HCT116 (cell line): ENCODE data around the gene SEPTIN11. TPM values are rescaled to one million over a fixed set of nuclear protein-coding genes. Genes with fewer than 3 reads are reported as not detected.

Experiments used
- ATAC-seq: fragments of 200-7000 bp; cut with Tn5 transposase; 2 replicates; pipeline ENCODE4 v1.9.1; 2020; ENCODE audit warnings: mild to moderate bottlenecking, moderate library complexity
- BruUV-seq: library from RNA; stranded (reverse); fragments of 400-500 nt; replicated peaks from 2 replicates; lab custom pipeline; 2021; lab: Mats Ljungman, UMichigan
- CTCF ChIA-PET: fragments of 300-600 bp; sonication (Branson Sonifier 250); formaldehyde crosslinking; loops from one replicate; lab custom pipeline; 2021; ENCODE audit warnings: antibody characterized with exemption; lab: Charles Lee
- POLR2A ChIA-PET: fragments of 300-600, 350-600 bp; sonication (Branson Sonifier 250); formaldehyde crosslinking; loops from one replicate; lab custom pipeline; 2021; ENCODE audit warnings: antibody characterized with exemption; lab: Charles Lee
- RAD21 ChIA-PET, 2 experiments: fragments of 300-600 bp; sonication (Branson Sonifier 250); formaldehyde crosslinking; loops; one replicate each; lab custom pipeline; 2023; ENCODE audit warnings: low total read pairs in 2 of 2; ENCODE audit not compliant: uncharacterized antibody in 2 of 2, unreplicated experiment in 2 of 2, low non-redundant PET in 1 of 2; lab: Charles Lee
- DNase-seq: peaks from one replicate; pipeline ENCODE4 v3.0.0-alpha.2; 2010; ENCODE audit warnings: low read depth, low spot score
- H2AFZ ChIP-seq: fragments of 200-600 bp; shearing (Covaris generic), sonication (generic); 2 replicates; pipeline ENCODE4 v1.6.1; 2017; ENCODE audit warnings: low read depth, mixed run types, mixed read lengths, antibody characterized with exemption, low read length; ENCODE audit not compliant: poor library complexity, severe bottlenecking
- H3K27ac ChIP-seq: 2 replicates; pipeline ENCODE4 v1.5.1; 2012; ENCODE audit warnings: low read depth, low read length
- H3K27me3 ChIP-seq: fragments of 200-600 bp; sonication (generic); 2 replicates; pipeline ENCODE4 v1.6.1; 2016; ENCODE audit warnings: mixed run types, low read length, mixed read lengths; ENCODE audit not compliant: insufficient read depth
- H3K36me3 ChIP-seq, 2 experiments: fragments of 200-500 bp in 1 of 2; fragments of 200-600 bp in 1 of 2; sonication (Bioruptor generic) in 1 of 2; sonication (generic) in 1 of 2; 2 replicates each; pipeline versions ENCODE4 v1.5.1 to v1.6.1; 2014 to 2016; ENCODE audit warnings: low read length in 2 of 2, inconsistent platforms in 1 of 2, mixed read lengths in 1 of 2, mixed run types in 1 of 2; ENCODE audit not compliant: insufficient read depth in 2 of 2, control insufficient read depth in 1 of 2
- H3K4me1 ChIP-seq, 2 experiments: fragments of 200-600 bp in 1 of 2; sonication (generic) in 1 of 2; 2 replicates each; pipeline versions ENCODE4 v1.5.1 to v1.6.1; 2012 to 2017; ENCODE audit warnings: low read length in 2 of 2, inconsistent platforms in 1 of 2, mild to moderate bottlenecking in 1 of 2, mixed read lengths in 1 of 2, mixed run types in 1 of 2, moderate library complexity in 1 of 2; ENCODE audit not compliant: insufficient read depth in 2 of 2, control insufficient read depth in 1 of 2
- H3K4me2 ChIP-seq: fragments of 200-600 bp; sonication (generic); 2 replicates; pipeline ENCODE4 v1.6.1; 2017; ENCODE audit warnings: mixed run types, low read length, mixed read lengths
- H3K4me3 ChIP-seq, 2 experiments: fragments of 200-600 bp in 1 of 2; sonication (generic) in 1 of 2; replicated peaks in 1 of 2; 2 replicates each; pipeline ENCODE4 v1.5.1; 2011 to 2016; ENCODE audit warnings: low read length in 2 of 2, control low read depth in 1 of 2, low read depth in 1 of 2, mild to moderate bottlenecking in 1 of 2, mixed read lengths in 1 of 2, mixed run types in 1 of 2
- H3K79me2 ChIP-seq: fragments of 200-600 bp; sonication (generic); 2 replicates; pipeline ENCODE4 v1.6.1; 2017; ENCODE audit warnings: mild to moderate bottlenecking, mixed run types, low read length, moderate library complexity, mixed read lengths; ENCODE audit not compliant: insufficient read depth
- H3K9ac ChIP-seq: fragments of 200-600 bp; sonication (generic); 2 replicates; pipeline ENCODE4 v1.6.1; 2016; ENCODE audit warnings: low read length, mixed read lengths
- H3K9me2 ChIP-seq: fragments of 200-600 bp; sonication (generic), shearing (Covaris generic); 2 replicates; pipeline ENCODE4 v1.6.1; 2017; ENCODE audit warnings: mixed run types, mild to moderate bottlenecking, moderate library complexity; ENCODE audit not compliant: insufficient read depth
- H3K9me3 ChIP-seq, 2 experiments: fragments of 200-500 bp in 1 of 2; fragments of 200-600 bp in 1 of 2; sonication (Bioruptor generic) in 1 of 2; sonication (generic) in 1 of 2; 2 replicates each; pipeline ENCODE4 v1.6.1; 2014 to 2017; ENCODE audit warnings: low read length in 2 of 2, mixed read lengths in 2 of 2, inconsistent platforms in 1 of 2, low read depth in 1 of 2, mild to moderate bottlenecking in 1 of 2, mixed run types in 1 of 2, moderate library complexity in 1 of 2; ENCODE audit not compliant: control insufficient read depth in 1 of 2, insufficient read depth in 1 of 2
- H4K20me1 ChIP-seq: fragments of 200-600 bp; sonication (generic), shearing (Covaris generic); 2 replicates; pipeline ENCODE4 v1.6.1; 2017; ENCODE audit warnings: mixed run types, mild to moderate bottlenecking, moderate library complexity; ENCODE audit not compliant: insufficient read depth
- CBX3 ChIP-seq: IDR thresholded peaks from 2 replicates; pipeline ENCODE4 v1.6.1; 2012; ENCODE audit warnings: low read depth
- CEBPB ChIP-seq: IDR thresholded peaks from 2 replicates; pipeline ENCODE4 v1.6.1; 2012; ENCODE audit warnings: low read depth
- CTCF ChIP-seq, 3 experiments: fragments of 200-600 bp in 1 of 3; sonication (generic) in 1 of 3; IDR thresholded peaks in 2 of 3; conservative IDR thresholded peaks in 1 of 3; 2 replicates each; pipeline ENCODE4 v1.5.1; 2012 to 2017; ENCODE audit warnings: low read depth in 2 of 3, low read length in 2 of 3, antibody characterized with exemption in 1 of 3, borderline replicate concordance in 1 of 3, control low read depth in 1 of 3, mild to moderate bottlenecking in 1 of 3, mixed read lengths in 1 of 3, mixed run types in 1 of 3, moderate library complexity in 1 of 3; ENCODE audit not compliant: insufficient read depth in 1 of 3
- EGR1 ChIP-seq: IDR thresholded peaks from 2 replicates; pipeline ENCODE4 v1.6.1; 2012; ENCODE audit warnings: low read depth
- ELF1 ChIP-seq: IDR thresholded peaks from 2 replicates; pipeline ENCODE4 v1.6.1; 2012; ENCODE audit warnings: low read depth, borderline replicate concordance
- EZH2 ChIP-seq: fragments of 200-600 bp; sonication (generic); IDR thresholded peaks from 2 replicates; pipeline ENCODE4 v1.6.1; 2017; ENCODE audit warnings: antibody characterized with exemption, mixed run types
- FOSL1 ChIP-seq: IDR thresholded peaks from 2 replicates; pipeline ENCODE4 v1.6.1; 2012; ENCODE audit warnings: low read depth
- JUND ChIP-seq: IDR thresholded peaks from 2 replicates; pipeline ENCODE4 v1.6.1; 2012
- MAX ChIP-seq: IDR thresholded peaks from 2 replicates; pipeline ENCODE4 v1.6.1; 2012
- POLR2A ChIP-seq: IDR thresholded peaks from 2 replicates; pipeline ENCODE4 v1.7.0; 2011; ENCODE audit warnings: borderline replicate concordance; ENCODE audit not compliant: insufficient read depth, insufficient read length; ENCODE audit errors: extremely low read depth
- POLR2AphosphoS5 ChIP-seq: IDR thresholded peaks from 2 replicates; pipeline ENCODE4 v1.6.1; 2011; ENCODE audit warnings: mild to moderate bottlenecking, low read depth, low read length, moderate library complexity
- RAD21 ChIP-seq: IDR thresholded peaks from 2 replicates; pipeline ENCODE4 v1.6.1; 2012; ENCODE audit warnings: low read depth, mild to moderate bottlenecking
- SP1 ChIP-seq: IDR thresholded peaks from 2 replicates; pipeline ENCODE4 v1.6.1; 2012; ENCODE audit warnings: low read depth
- SRF ChIP-seq: IDR thresholded peaks from 2 replicates; pipeline ENCODE4 v1.6.1; 2012; ENCODE audit warnings: low read depth
- TCF7L2 ChIP-seq: IDR thresholded peaks from 2 replicates; pipeline ENCODE4 v1.7.0; 2011; ENCODE audit warnings: borderline replicate concordance, inconsistent platforms; ENCODE audit not compliant: insufficient read depth, insufficient read length; ENCODE audit errors: extremely low read depth
- YY1 ChIP-seq: IDR thresholded peaks from 2 replicates; pipeline ENCODE4 v1.6.1; 2011; ENCODE audit warnings: low read length, low read depth, moderate library complexity, mild to moderate bottlenecking; ENCODE audit not compliant: insufficient replicate concordance; ENCODE audit errors: extremely low read depth
- ZFX ChIP-seq: fragments of 450-650 bp; IDR thresholded peaks from 2 replicates; pipeline ENCODE4 v1.6.1; 2017
- intact Hi-C: fragments of 100-400 bp; cut with micrococcal nuclease; formaldehyde crosslinking; loops from 2 replicates; pipeline ENCODE4 v1.10.0; 2022
- total RNA-seq: library from RNA; stranded (reverse); gene quantifications from one replicate; pipeline ENCODE4 v1.2.1, GENCODE V29; 2021; ENCODE audit not compliant: unreplicated experiment

SEPTIN11 gene
- total RNA-seq, 1 experiment from 2014 or later: 94.4 TPM

GRCh38 chr4:76947369-76947768, 2.2 kb upstream of the SEPTIN11 start:
- Histone ChIP-seq H3K36me3 (no peaks in the 10 kb centered on the region), H3K9me2 (no peaks in the 10 kb centered on the region), H3K9ac (no peak overlapping the region), H3K4me1 (peaks cover 15 to 22% of the 10 kb centered on the region in 2 experiments; a peak in 3 of 4 replicates), H3K4me3 (no peak overlapping the region), H2AFZ (no peak overlapping the region), H4K20me1 (no peaks in the 10 kb centered on the region), H3K27ac (no peak overlapping the region), H3K27me3 (no peaks in the 10 kb centered on the region), H3K9me3 (no peaks in the 10 kb centered on the region), H3K4me2 (no peak overlapping the region), H3K79me2 (peaks cover 37% of the 10 kb centered on the region)
- no TSS peak for BruUV-seq
- CTCF ChIA-PET: no interaction called here
- intact Hi-C loops: loop anchor here (5.0 to 10.0 kb wide), 2 partner anchors 50 to 163 kb away; partner anchors contain the start of gene SOWAHB
- POLR2A ChIA-PET: interaction anchor here (0.7 kb wide), 1 partner anchor 8 kb away, joined by 3 read pairs; no protein-coding TSS in a partner anchor
- TF ChIP-seq RAD21 (no peak), CEBPB (no peak), POLR2A (no peak), MAX (no peak), TCF7L2 (no peak)
- ATAC-seq: no peak
- DNase-seq: no peak
- RAD21 ChIA-PET: interaction anchor here in 1 of 2 experiments (0.7 kb wide), 1 partner anchor 159 kb away, joined by 3 read pairs; no protein-coding TSS in a partner anchor

- H3K36me3 ChIP-seq: no peaks in the 10 kb centered on the region
- peak overlapping the region; percentile 89 for H3K27ac ChIP-seq
- H3K9me2 ChIP-seq: no peaks in the 10 kb centered on the region
- POLR2A ChIA-PET: interaction anchor here (1.3 kb wide), 1 partner anchor 128 kb away, joined by 3 read pairs; the partner anchor contains the start of gene CCNI
- DNase-seq (peak; percentile 59), ATAC-seq (peak; percentile 58)
- peaks cover 50% of the 10 kb centered on the region for H3K79me2 ChIP-seq
- no peak overlapping the region for H2AFZ ChIP-seq
- no peaks in the 10 kb centered on the region for H3K27me3 ChIP-seq
- H4K20me1 ChIP-seq: no peaks in the 10 kb centered on the region
- peaks cover 15 to 22% of the 10 kb centered on the region in 2 experiments; a peak in 3 of 4 replicates for H3K4me1 ChIP-seq
- peak overlapping the region; percentile 80 for H3K9ac ChIP-seq
- H3K4me2 ChIP-seq: peak overlapping the region; percentile 87
- CTCF ChIA-PET: no interaction called here
- H3K9me3 ChIP-seq: no peaks in the 10 kb centered on the region
- RAD21 ChIA-PET: no interaction called here
- TSS peak; percentile 36 for BruUV-seq
- intact Hi-C loops: loop anchor here (5.0 to 10.0 kb wide), 2 partner anchors 51 to 164 kb away; partner anchors contain the start of gene SOWAHB
- H3K4me3 ChIP-seq: peak overlapping the region; percentile 85 to 88
- TF ChIP-seq RAD21: 0 out of 2 replicates have a peak, but pooled peaks have one; percentile 6
- no peak for TF ChIP-seq JUND
- peak; percentile 25 for TF ChIP-seq YY1
- TF ChIP-seq MAX: peak; percentile 80
- TF ChIP-seq SP1: no peak
- TF ChIP-seq EZH2: no peak
- no peak for TF ChIP-seq CEBPB
- no peak for TF ChIP-seq CTCF (IDR thresholded peaks at IDR 0.05 in 2 of 3, conservative IDR thresholded peaks at IDR 0.05 in 1 of 3; ENCODE audit: borderline replicate concordance in 1 of 3, insufficient read depth in 1 of 3, low read depth in 2 of 3, low read length in 2 of 3)
- peak; percentile 74 for TF ChIP-seq EGR1
- 0 out of 2 replicates have a peak, but pooled peaks have one; percentile 45 for TF ChIP-seq CBX3
- TF ChIP-seq FOSL1: no peak
- no peak for TF ChIP-seq SRF
- TF ChIP-seq ZFX: no peak
- peak; percentile 44 for TF ChIP-seq POLR2AphosphoS5
- TF ChIP-seq ELF1: no peak
- no peak for TF ChIP-seq TCF7L2
Measured at GRCh38 chr4:76948443-76949275, 893 bp upstream of the SEPTIN11 start.
